Peyer's patch (tissue), 4 donors: Measurements from ENCODE around the gene ATP6V0D1. TPM values are rescaled to one million over a fixed set of nuclear protein-coding genes. Genes with fewer than 3 reads are reported as not detected.
"Not testable (repeated sequence)": the region's sequence is repeated elsewhere in the genome, so short reads cannot be mapped to it uniquely, and the experiment has no call there.

Experiments used
- DNase-seq, 3 donors: peaks; one replicate each; pipeline ENCODE4 v3.0.0-alpha.2; 2017 to 2019
- H3K27ac ChIP-seq, 4 donors: fragments of 200-600 bp; sonication (generic); one replicate each; pipeline ENCODE4 v1.5.1; 2016 to 2019
- H3K27me3 ChIP-seq, 2 donors: fragments of 200-600 bp; sonication (generic); one replicate each; pipeline ENCODE4 v1.5.1; 2019
- H3K36me3 ChIP-seq, 3 donors: fragments of 200-600 bp; sonication (generic); one replicate each; pipeline ENCODE4 v1.5.1; 2016 to 2019
- H3K4me1 ChIP-seq, 4 donors: fragments of 200-600 bp; sonication (generic); one replicate each; pipeline ENCODE4 v1.5.1; 2016 to 2019
- H3K4me3 ChIP-seq, 4 donors: fragments of 200-600 bp; sonication (generic); 1 replicate in 3 of 4; 2 replicates in 1 of 4; pipeline ENCODE4 v1.5.1; 2016 to 2019; ENCODE audit warnings: mild to moderate bottlenecking in 1 of 4
- H3K9me3 ChIP-seq, 4 donors: fragments of 200-600 bp; sonication (generic); one replicate each; pipeline ENCODE4 v1.5.1; 2016 to 2019; ENCODE audit warnings: mild to moderate bottlenecking in 1 of 4
- CTCF ChIP-seq, 6 experiments: fragments of 450-650 bp in 4 of 6; fragments of 200-600 bp in 2 of 6; sonication (generic) in 1 of 6; IDR thresholded peaks; one replicate each; pipeline ENCODE4 v1.5.1; 2017 to 2019; ENCODE audit warnings: antibody characterized with exemption in 6 of 6, mild to moderate bottlenecking in 3 of 6, moderate library complexity in 1 of 6
- POLR2A ChIP-seq, 2 donors: fragments of 450-650 bp; IDR thresholded peaks; one replicate each; pipeline ENCODE4 v1.5.1; 2017; ENCODE audit warnings: antibody characterized with exemption in 2 of 2, mild to moderate bottlenecking in 2 of 2, moderate library complexity in 2 of 2
- total RNA-seq, 4 donors: library from RNA; depleted of rRNA; stranded (reverse); fragments of >200 nt; gene quantifications; one replicate each; pipeline ENCODE4 v1.1.0, GENCODE V29; 2016

ATP6V0D1 gene
- total RNA-seq, 4 donors from 2014 or later, result 131 to 223 (median 202) TPM

GRCh38 chr16:67518676-67519075 lies 37.7 kb upstream of the ATP6V0D1 start:
- H3K36me3 ChIP-seq, result no peaks in the 10 kb centered on the region
- H3K27me3 ChIP-seq, result no peaks in the 10 kb centered on the region
- peaks cover 0 to 21% (median 6%) of the 10 kb centered on the region in 4 donors for H3K4me1 ChIP-seq
- no peaks in the 10 kb centered on the region for H3K9me3 ChIP-seq
- peak in 1 of 3 donors; percentile 56 for DNase-seq
- TF ChIP-seq POLR2A (IDR thresholded peaks at IDR 0.05), result no peak
- TF ChIP-seq CTCF (IDR thresholded peaks at IDR 0.05), result no peak
- peak overlapping the region in 2 of 4 donors; percentile 22 to 39 for H3K4me3 ChIP-seq
- H3K27ac ChIP-seq, result peak overlapping the region in 2 of 4 donors; percentile 87 to 89

- Histone ChIP-seq H3K9me3 (no peaks in the 10 kb centered on the region), H3K27ac (peak overlapping the region in 3 of 4 donors; percentile 22 to 89 (median 87)), H3K36me3 (no peaks in the 10 kb centered on the region), H3K4me3 (peak overlapping the region in 2 of 4 donors; percentile 22 to 39), H3K4me1 (peaks cover 0 to 21% (median 6%) of the 10 kb centered on the region in 4 donors), H3K27me3 (no peaks in the 10 kb centered on the region)
- DNase-seq, result peak in 2 of 3 donors; percentile 79 to 82
- TF ChIP-seq CTCF (IDR thresholded peaks at IDR 0.05) (no peak), POLR2A (IDR thresholded peaks at IDR 0.05) (no peak)
Measured at GRCh38 chr16:67517661-67518423, 36.9 kb upstream of the ATP6V0D1 start.

GRCh38 chr16:67517155-67517445 lies 36.1 kb upstream of the ATP6V0D1 start:
- peaks cover 0 to 21% (median 6%) of the 10 kb centered on the region in 4 donors for H3K4me1 ChIP-seq
- no peaks in the 10 kb centered on the region for H3K27me3 ChIP-seq
- no peaks in the 10 kb centered on the region for H3K36me3 ChIP-seq
- H3K4me3 ChIP-seq, result no peak overlapping the region
- H3K9me3 ChIP-seq, result no peaks in the 10 kb centered on the region
- DNase-seq, result peak in 1 of 3 donors; percentile 55
- H3K27ac ChIP-seq, result peak overlapping the region in 2 of 4 donors; percentile 87 to 89
- TF ChIP-seq CTCF (IDR thresholded peaks at IDR 0.05), result no peak
- no peak for TF ChIP-seq POLR2A (IDR thresholded peaks at IDR 0.05)

GRCh38 chr16:67516296-67517154 lies 35.6 kb upstream of the ATP6V0D1 start:
- DNase-seq, result no peak
- no peak overlapping the region for H3K4me3 ChIP-seq
- TF ChIP-seq CTCF (IDR thresholded peaks at IDR 0.05) (no peak), POLR2A (IDR thresholded peaks at IDR 0.05) (no peak)
- no peaks in the 10 kb centered on the region for H3K36me3 ChIP-seq
- no peaks in the 10 kb centered on the region for H3K27me3 ChIP-seq
- H3K9me3 ChIP-seq, result no peaks in the 10 kb centered on the region
- peak overlapping the region in 3 of 4 donors; percentile 27 to 89 (median 87) for H3K27ac ChIP-seq
- H3K4me1 ChIP-seq, result peaks cover 0 to 18% (median 4%) of the 10 kb centered on the region in 4 donors

GRCh38 chr16:67514382-67514828 lies 33.4 kb upstream of the ATP6V0D1 start:
- DNase-seq, result peak; percentile 73 to 96 (median 93)
- Histone ChIP-seq H3K36me3 (no peaks in the 10 kb centered on the region), H3K4me3 (no peak overlapping the region), H3K9me3 (no peaks in the 10 kb centered on the region), H3K27me3 (no peaks in the 10 kb centered on the region), H3K27ac (peak overlapping the region in 2 of 4 donors; percentile 7 to 87), H3K4me1 (peaks cover 0 to 15% (median 2%) of the 10 kb centered on the region in 4 donors)
- TF ChIP-seq CTCF (IDR thresholded peaks at IDR 0.05) (peak; percentile 64 to 76 (median 70)), POLR2A (IDR thresholded peaks at IDR 0.05) (no peak)

- H3K4me3 ChIP-seq, H3K36me3 ChIP-seq, H3K27me3 ChIP-seq, H3K9me3 ChIP-seq, DNase-seq: not testable (repeated sequence)
- Histone ChIP-seq H3K27ac (peak overlapping the region in 1 of 4 donors; percentile 87), H3K4me1 (peaks cover 0 to 15% (median 2%) of the 10 kb centered on the region in 4 donors)
Measured at GRCh38 chr16:67513892-67514291, 32.9 kb upstream of the ATP6V0D1 start.
